ENCODE measurements around the gene VTI1B. TPM values are rescaled to one million over a fixed set of nuclear protein-coding genes. Genes with fewer than 3 reads are reported as not detected.

The VTI1B gene
- total and polyA plus RNA-seq, 2 donors (not counting 1 experiment from before 2014, with no cell fraction given), result 19.5 to 58.8 TPM

Small RNA genes within 50 kb of the gene (small RNA-seq; reads per million reads assigned to genes)
- gene AL132640.3 (ENCODE audit: insufficient read length, low read depth, low replicate concordance) (not detected), gene RF00019 (ENCODE audit: insufficient read length, low read depth, low replicate concordance) (not detected), gene RN7SL369P (ENCODE audit: insufficient read length, low read depth, low replicate concordance) (not detected), gene RNA5SP386 (ENCODE audit: insufficient read length, low read depth, low replicate concordance) (not detected)

Other genes with a start within 250 kb of the VTI1B start
- gene TMEM229B, start 185.9 kb downstream of the VTI1B start, total RNA-seq, result 4.2 and 6.9 TPM in 2 replicates
- gene TMEM229B, start 185.9 kb downstream of the VTI1B start, polyA plus RNA-seq, result 4.9 and 8.2 TPM in 2 replicates
- 0.15 and 0.17 TPM in 2 replicates for gene PLEKHH1, start 141.3 kb downstream of the VTI1B start, total RNA-seq
- gene PLEKHH1, start 141.3 kb downstream of the VTI1B start, polyA plus RNA-seq, result 0.25 and 0.37 TPM in 2 replicates
- 26.7 and 30.4 TPM in 2 replicates for gene PIGH, start 74.4 kb downstream of the VTI1B start, total RNA-seq
- gene PIGH, start 74.4 kb downstream of the VTI1B start, polyA plus RNA-seq, result 48.0 and 78.9 TPM in 2 replicates
- gene ARG2, start 54.7 kb downstream of the VTI1B start, total RNA-seq, result 1.8 and 2.0 TPM in 2 replicates
- gene ARG2, start 54.7 kb downstream of the VTI1B start, polyA plus RNA-seq, result 0.33 and 0.55 TPM in 2 replicates
- gene RDH11, start 21.1 kb upstream of the VTI1B start, total RNA-seq, result 32.8 and 35.4 TPM in 2 replicates
- gene RDH11, start 21.1 kb upstream of the VTI1B start, polyA plus RNA-seq, result 35.2 and 37.0 TPM in 2 replicates
- not detected in 2 replicates for gene RDH12, start 27.3 kb upstream of the VTI1B start, total RNA-seq
- gene RDH12, start 27.3 kb upstream of the VTI1B start, polyA plus RNA-seq, result not detected in 2 replicates
- 46.3 and 53.9 TPM in 2 replicates for gene ZFYVE26, start 142.0 kb upstream of the VTI1B start, total RNA-seq
- gene ZFYVE26, start 142.0 kb upstream of the VTI1B start, polyA plus RNA-seq, result 10.9 and 12.5 TPM in 2 replicates
- gene RAD51B, start 145.1 kb upstream of the VTI1B start, total RNA-seq, result 60.6 and 81.0 TPM in 2 replicates
- 6.5 and 9.2 TPM in 2 replicates for gene RAD51B, start 145.1 kb upstream of the VTI1B start, polyA plus RNA-seq

All from B cell (primary cell).